ENCODE data around the gene PRDM10.

Gene PRDM10

DNA sequence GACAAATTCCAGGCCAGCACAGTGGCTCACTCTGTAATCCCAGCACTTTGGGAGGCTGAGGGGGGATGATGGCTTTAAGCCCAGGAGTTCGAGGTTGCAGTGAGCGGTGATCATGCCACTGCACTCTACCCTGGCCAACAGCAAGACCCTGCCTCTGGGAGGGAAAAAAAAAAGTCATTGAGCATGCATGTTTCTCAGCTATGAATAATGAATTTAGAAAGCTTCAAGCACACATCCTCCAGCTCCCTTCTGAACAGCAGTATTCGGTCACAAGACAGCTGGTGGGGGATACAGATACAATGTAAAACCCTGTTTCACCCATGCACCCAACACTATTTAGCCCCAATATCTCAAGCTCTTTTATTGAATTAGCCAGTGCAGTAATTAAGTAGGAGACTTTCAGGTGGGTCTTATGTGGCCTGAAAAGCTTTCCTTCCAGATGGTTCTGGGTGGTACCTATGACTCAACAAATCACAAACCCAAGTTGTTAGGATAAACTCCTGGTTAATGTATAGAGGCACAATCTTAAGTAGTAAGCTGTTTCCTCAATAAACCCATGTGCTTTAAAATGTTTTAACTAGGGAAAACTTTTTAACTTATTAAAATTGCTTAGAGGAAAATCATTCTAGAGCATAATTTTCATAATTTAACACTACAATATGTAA lies 13.4 kb downstream of the PRDM10 start:
- H3K4me3 ChIP-seq (ENCODE audit: low read depth, low read length) = no peak overlapping the region
- ChIA-PET POLR2A (interaction anchor here (0.5 to 0.7 kb wide), 2 partner anchors 8 to 25 kb away, joined by 3 read pairs; no protein-coding TSS in a partner anchor), CTCF (interaction anchor here (0.9 to 1.6 kb wide), 2 partner anchors 12 to 20 kb away, joined by 3 read pairs; no protein-coding TSS in a partner anchor)
- TF ChIP-seq, protein P1, sequence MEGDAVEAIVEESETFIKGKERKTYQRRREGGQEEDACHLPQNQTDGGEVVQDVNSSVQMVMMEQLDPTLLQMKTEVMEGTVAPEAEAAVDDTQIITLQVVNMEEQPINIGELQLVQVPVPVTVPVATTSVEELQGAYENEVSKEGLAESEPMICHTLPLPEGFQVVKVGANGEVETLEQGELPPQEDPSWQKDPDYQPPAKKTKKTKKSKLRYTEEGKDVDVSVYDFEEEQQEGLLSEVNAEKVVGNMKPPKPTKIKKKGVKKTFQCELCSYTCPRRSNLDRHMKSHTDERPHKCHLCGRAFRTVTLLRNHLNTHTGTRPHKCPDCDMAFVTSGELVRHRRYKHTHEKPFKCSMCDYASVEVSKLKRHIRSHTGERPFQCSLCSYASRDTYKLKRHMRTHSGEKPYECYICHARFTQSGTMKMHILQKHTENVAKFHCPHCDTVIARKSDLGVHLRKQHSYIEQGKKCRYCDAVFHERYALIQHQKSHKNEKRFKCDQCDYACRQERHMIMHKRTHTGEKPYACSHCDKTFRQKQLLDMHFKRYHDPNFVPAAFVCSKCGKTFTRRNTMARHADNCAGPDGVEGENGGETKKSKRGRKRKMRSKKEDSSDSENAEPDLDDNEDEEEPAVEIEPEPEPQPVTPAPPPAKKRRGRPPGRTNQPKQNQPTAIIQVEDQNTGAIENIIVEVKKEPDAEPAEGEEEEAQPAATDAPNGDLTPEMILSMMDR (IDR thresholded peaks at IDR 0.05; ENCODE audit: insufficient read depth, low read length, missing control alignments) = no peak
- DNase-seq (ENCODE audit: low read depth, low spot score) = no peak

DNA sequence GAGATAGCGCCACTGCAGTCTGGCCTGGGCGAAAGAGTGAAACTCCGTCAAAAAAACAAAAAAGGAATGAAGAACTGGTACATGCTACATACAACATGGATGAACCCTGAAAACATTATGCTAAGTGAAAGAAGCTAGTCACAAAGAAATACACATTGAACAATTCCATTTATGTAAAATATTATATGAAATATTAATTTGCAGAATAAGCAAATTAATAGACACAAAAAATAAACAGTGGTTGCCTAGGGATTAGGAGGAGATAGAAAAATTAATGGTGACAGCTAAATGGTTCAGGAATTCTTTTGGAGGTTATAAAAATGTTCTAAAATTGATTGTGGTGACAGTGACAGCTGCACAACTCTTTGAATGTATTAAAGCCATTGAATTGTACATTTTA lies 14.7 kb downstream of the PRDM10 start:
- no peak for DNase-seq (ENCODE audit: low read depth, low spot score)
- H3K4me3 ChIP-seq (ENCODE audit: low read depth, low read length) = no peak overlapping the region
- TF ChIP-seq, protein P1 (IDR thresholded peaks at IDR 0.05; ENCODE audit: insufficient read depth, low read length, missing control alignments) = no peak
- POLR2A ChIA-PET = no interaction called here
- CTCF ChIA-PET = interaction anchor here (0.9 kb wide), 1 partner anchor 14 kb away, joined by 3 read pairs; no protein-coding TSS in a partner anchor

DNA sequence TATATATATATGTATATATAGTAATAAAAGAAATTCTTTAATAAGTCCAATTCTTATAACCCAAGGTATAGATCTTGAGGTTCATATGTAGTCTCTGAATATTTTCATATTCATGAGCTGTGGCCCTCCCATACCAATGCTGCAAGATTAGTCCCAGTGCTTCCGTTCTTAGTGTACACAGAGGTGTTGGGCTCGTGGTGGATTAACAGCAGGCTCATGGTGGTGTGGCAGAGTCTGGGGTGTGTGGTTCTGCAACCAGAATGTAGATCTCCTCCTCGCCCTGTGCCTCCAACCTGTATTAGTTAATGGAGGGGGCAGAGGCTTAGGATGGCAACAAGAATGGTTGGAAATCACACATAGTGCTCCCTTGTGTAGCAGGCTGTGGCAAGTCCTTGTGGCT lies 16.8 kb downstream of the PRDM10 start:
- CTCF ChIA-PET = no interaction called here

DNA sequence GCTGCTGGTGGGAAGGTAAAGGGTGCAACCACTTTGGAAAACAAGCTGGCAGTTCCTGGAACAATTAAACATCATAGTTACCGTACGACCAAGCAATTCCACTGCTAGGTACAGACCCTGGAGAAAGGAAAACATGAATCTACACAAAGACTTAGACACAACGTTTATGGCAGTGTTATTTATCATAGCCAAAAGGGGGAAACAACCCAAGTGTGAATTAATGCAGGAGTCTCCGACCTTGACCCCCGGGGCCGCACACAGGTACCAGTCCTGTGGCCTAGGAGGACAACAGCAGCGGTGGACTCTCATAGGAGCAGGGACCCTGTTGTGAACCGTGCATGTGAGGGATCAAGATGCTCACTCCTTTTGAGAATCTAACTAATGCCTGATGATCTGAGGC lies 22.5 kb downstream of the PRDM10 start:
- no peak for DNase-seq (ENCODE audit: low read depth, low spot score)
- TF ChIP-seq, protein P1 (IDR thresholded peaks at IDR 0.05; ENCODE audit: insufficient read depth, low read length, missing control alignments) = no peak
- H3K4me3 ChIP-seq (ENCODE audit: low read depth, low read length) = no peak overlapping the region
- CTCF ChIA-PET = no interaction called here
- POLR2A ChIA-PET = no interaction called here

More for the DNA sequence above, 16.8 kb downstream of the PRDM10 start:
- POLR2A ChIA-PET = no interaction called here
- TF ChIP-seq, protein P1 (IDR thresholded peaks at IDR 0.05; ENCODE audit: insufficient read depth, low read length, missing control alignments) = no peak
- no peak for DNase-seq (ENCODE audit: low read depth, low spot score)
- no peak overlapping the region for H3K4me3 ChIP-seq (ENCODE audit: low read depth, low read length)

DNA sequence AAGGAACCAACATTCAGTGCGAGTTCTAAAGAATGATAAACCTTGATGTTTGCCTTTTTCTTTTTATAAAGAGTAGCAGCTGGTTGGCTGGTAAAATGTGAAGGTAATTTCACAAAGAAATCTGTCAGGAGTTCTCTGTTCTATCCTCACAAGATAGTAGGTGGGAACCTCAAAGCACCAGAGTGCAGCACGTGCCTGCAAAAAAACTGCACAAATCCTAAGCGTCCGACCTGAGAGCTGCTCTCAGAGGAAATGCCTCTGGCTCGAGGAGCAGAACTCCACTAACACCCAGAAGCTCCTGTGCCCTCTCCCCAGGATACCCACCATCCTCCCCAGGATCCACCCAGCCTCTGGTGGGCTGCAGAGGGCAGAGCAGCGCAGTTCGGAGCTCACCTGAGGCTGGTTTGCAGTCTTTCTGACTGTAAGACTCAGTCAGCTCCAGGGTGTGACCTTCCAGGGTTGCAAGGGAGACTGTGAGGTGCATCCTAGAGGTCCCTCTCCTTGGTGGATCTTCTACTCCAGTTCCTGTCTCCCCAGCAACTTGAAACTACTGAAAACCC lies 23.5 kb downstream of the PRDM10 start:
- POLR2A ChIA-PET = no interaction called here
- CTCF ChIA-PET = no interaction called here

DNA sequence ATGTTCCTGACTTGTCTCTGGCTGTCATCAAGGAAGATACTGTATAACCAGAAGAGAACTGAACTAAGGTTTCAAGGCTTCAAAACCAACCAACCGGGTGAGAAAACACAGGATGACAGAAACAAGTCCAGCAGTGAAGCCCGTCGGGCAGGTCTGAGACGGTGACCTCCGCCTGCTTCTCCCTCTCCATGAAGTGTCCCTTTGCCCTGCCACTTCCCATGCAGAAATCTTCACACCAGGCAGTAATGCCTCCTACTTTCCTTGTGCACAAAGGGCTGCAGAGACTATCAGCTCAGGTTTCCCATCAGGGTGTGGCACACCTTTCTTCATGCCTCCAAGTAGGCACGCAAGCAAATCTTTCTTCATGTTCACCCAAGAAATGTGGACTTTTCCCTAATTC lies 24.2 kb downstream of the PRDM10 start:
- DNase-seq (ENCODE audit: low read depth, low spot score) = no peak
- ChIA-PET POLR2A (no interaction called here), CTCF (interaction anchor here (1.2 to 1.4 kb wide), 2 partner anchors 23 to 55 kb away, joined by 3 to 6 read pairs; no protein-coding TSS in a partner anchor)
- TF ChIP-seq, protein P1 (IDR thresholded peaks at IDR 0.05; ENCODE audit: insufficient read depth, low read length, missing control alignments) = no peak
- no peak overlapping the region for H3K4me3 ChIP-seq (ENCODE audit: low read depth, low read length)

More for the DNA sequence above, 23.5 kb downstream of the PRDM10 start:
- no peak overlapping the region for H3K4me3 ChIP-seq (ENCODE audit: low read depth, low read length)
- DNase-seq (ENCODE audit: low read depth, low spot score) = no peak
- TF ChIP-seq, protein P1 (IDR thresholded peaks at IDR 0.05; ENCODE audit: insufficient read depth, low read length, missing control alignments) = no peak

Measured in AG04449 (cell line).